Peyer's patch (tissue), 4 donors: ENCODE data around the gene CERS6. TPM values are rescaled to one million over a fixed set of nuclear protein-coding genes. Genes with fewer than 3 reads are reported as not detected.

Experiments used
- DNase-seq, 3 donors: peaks; one replicate each; pipeline ENCODE4 v3.0.0-alpha.2; 2017 to 2019
- H3K27ac ChIP-seq, 4 donors: fragments of 200-600 bp; sonication (generic); one replicate each; pipeline ENCODE4 v1.5.1; 2016 to 2019
- H3K27me3 ChIP-seq, 2 donors: fragments of 200-600 bp; sonication (generic); one replicate each; pipeline ENCODE4 v1.5.1; 2019
- H3K36me3 ChIP-seq, 3 donors: fragments of 200-600 bp; sonication (generic); one replicate each; pipeline ENCODE4 v1.5.1; 2016 to 2019
- H3K4me1 ChIP-seq, 4 donors: fragments of 200-600 bp; sonication (generic); one replicate each; pipeline ENCODE4 v1.5.1; 2016 to 2019
- H3K4me3 ChIP-seq, 4 donors: fragments of 200-600 bp; sonication (generic); 1 replicate in 3 of 4; 2 replicates in 1 of 4; pipeline ENCODE4 v1.5.1; 2016 to 2019; ENCODE audit warnings: mild to moderate bottlenecking in 1 of 4
- H3K9me3 ChIP-seq, 4 donors: fragments of 200-600 bp; sonication (generic); one replicate each; pipeline ENCODE4 v1.5.1; 2016 to 2019; ENCODE audit warnings: mild to moderate bottlenecking in 1 of 4
- CTCF ChIP-seq, 6 experiments: fragments of 450-650 bp in 4 of 6; fragments of 200-600 bp in 2 of 6; sonication (generic) in 1 of 6; IDR thresholded peaks; one replicate each; pipeline ENCODE4 v1.5.1; 2017 to 2019; ENCODE audit warnings: antibody characterized with exemption in 6 of 6, mild to moderate bottlenecking in 3 of 6, moderate library complexity in 1 of 6
- POLR2A ChIP-seq, 2 donors: fragments of 450-650 bp; IDR thresholded peaks; one replicate each; pipeline ENCODE4 v1.5.1; 2017; ENCODE audit warnings: antibody characterized with exemption in 2 of 2, mild to moderate bottlenecking in 2 of 2, moderate library complexity in 2 of 2
- total RNA-seq, 4 donors: library from RNA; depleted of rRNA; stranded (reverse); fragments of >200 nt; gene quantifications; one replicate each; pipeline ENCODE4 v1.1.0, GENCODE V29; 2016

Gene CERS6
- total RNA-seq, 4 donors from 2014 or later, result 28.1 to 110 (median 96.7) TPM

DNA sequence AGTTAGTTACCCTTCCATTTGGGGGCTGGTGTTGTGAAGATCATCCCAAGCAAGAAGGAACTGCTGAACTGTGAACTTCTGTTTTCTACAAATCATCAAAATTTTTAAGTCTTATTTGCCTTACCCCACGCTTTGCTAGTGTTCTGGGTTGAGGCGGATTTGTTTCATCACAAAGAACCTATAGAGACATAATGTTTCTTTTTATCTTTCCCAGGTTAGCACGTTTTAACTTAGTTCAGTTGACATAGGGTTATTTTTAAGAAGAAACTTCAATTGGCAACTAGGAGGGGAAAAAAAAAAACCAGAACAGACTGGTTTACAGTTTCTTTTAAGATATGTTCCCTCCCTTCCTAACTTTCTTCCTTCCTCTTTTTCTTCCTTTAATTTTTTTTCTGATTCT lies 31.1 kb upstream of the CERS6 start:
- no peaks in the 10 kb centered on the region for H3K4me1 ChIP-seq
- H3K9me3 ChIP-seq, result no peaks in the 10 kb centered on the region
- H3K27ac ChIP-seq, result no peak overlapping the region
- TF ChIP-seq CTCF (IDR thresholded peaks at IDR 0.05), result no peak
- no peak for TF ChIP-seq POLR2A (IDR thresholded peaks at IDR 0.05)
- no peaks in the 10 kb centered on the region for H3K27me3 ChIP-seq
- H3K4me3 ChIP-seq, result no peak overlapping the region
- DNase-seq, result no peak
- no peaks in the 10 kb centered on the region for H3K36me3 ChIP-seq

DNA sequence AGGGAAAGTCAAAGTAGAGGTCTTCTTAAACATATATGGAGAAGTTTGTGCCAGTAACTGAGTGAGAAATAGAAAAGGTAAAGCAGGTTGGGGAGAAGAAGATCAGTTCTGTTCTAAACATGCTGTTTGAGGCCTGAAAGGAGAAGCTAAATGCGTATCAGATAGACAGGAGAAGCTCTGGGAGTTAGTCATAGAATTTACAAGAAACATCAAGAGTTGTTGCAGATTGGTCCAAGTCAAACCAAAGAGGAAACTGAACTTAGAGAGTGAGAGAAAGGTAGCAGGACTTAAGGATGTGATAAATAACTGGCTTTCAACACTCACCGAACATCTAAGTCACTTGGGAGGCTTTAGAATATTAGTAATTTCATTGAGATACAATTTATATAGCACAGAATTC lies 29.2 kb upstream of the CERS6 start:
- no peak for DNase-seq
- no peaks in the 10 kb centered on the region for H3K27me3 ChIP-seq
- no peak overlapping the region for H3K27ac ChIP-seq
- no peak overlapping the region for H3K4me3 ChIP-seq
- TF ChIP-seq CTCF (IDR thresholded peaks at IDR 0.05) (no peak), POLR2A (IDR thresholded peaks at IDR 0.05) (no peak)
- no peaks in the 10 kb centered on the region for H3K9me3 ChIP-seq
- no peaks in the 10 kb centered on the region for H3K36me3 ChIP-seq
- no peaks in the 10 kb centered on the region for H3K4me1 ChIP-seq

- DNase-seq, result no peak
- no peaks in the 10 kb centered on the region for H3K4me1 ChIP-seq
- TF ChIP-seq POLR2A (IDR thresholded peaks at IDR 0.05) (no peak), CTCF (IDR thresholded peaks at IDR 0.05) (no peak)
- no peaks in the 10 kb centered on the region for H3K9me3 ChIP-seq
- no peak overlapping the region for H3K4me3 ChIP-seq
- H3K36me3 ChIP-seq, result no peaks in the 10 kb centered on the region
- no peaks in the 10 kb centered on the region for H3K27me3 ChIP-seq
- no peak overlapping the region for H3K27ac ChIP-seq
Observed at GRCh38 chr2:168427451-168427850, 28.6 kb upstream of the CERS6 start.

DNA sequence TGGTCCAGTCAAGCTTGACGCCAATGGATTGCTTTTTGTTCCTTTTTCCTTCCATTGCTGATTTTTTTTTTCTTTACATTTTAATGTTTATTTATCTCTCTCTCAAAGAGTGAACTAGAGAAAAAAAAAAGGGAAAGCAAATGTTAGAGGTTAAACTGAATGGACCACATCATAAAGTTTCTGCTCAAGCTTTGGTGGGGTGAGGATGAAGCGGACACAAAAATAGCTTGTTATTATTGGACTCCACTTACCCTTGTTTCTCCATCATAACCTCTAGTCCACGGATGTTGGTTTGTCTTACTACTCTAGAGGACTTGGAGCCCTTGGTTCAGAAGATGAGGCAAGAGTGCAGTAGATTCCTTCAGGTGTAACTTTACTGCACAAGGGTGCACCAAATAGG lies 27.6 kb upstream of the CERS6 start:
- Histone ChIP-seq H3K9me3 (no peaks in the 10 kb centered on the region), H3K4me1 (no peaks in the 10 kb centered on the region), H3K4me3 (no peak overlapping the region), H3K27ac (no peak overlapping the region), H3K27me3 (no peaks in the 10 kb centered on the region), H3K36me3 (no peaks in the 10 kb centered on the region)
- no peak for DNase-seq
- TF ChIP-seq POLR2A (IDR thresholded peaks at IDR 0.05) (no peak), CTCF (IDR thresholded peaks at IDR 0.05) (no peak)

DNA sequence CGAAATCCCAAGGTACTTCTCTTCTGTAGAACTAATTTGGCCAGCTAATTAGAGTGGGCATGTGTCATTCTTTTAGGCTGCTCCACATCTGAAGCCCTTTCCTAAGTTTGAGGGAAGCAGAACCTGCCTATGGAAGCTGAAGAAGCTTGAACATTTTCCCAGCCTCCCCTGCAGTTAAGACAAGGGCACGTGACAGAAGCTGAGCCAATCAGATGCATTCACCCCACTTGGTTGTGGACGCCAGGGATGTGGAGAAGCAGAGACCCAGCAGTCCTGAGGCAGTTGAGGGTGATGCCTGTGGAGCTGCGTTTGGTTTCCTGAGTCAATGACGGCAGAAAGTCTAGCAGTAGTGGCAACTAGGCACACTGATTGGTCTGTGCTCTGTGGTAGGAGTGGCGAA lies 26.1 kb upstream of the CERS6 start:
- Histone ChIP-seq H3K4me1 (no peaks in the 10 kb centered on the region), H3K27me3 (no peaks in the 10 kb centered on the region), H3K36me3 (no peaks in the 10 kb centered on the region), H3K9me3 (no peaks in the 10 kb centered on the region), H3K4me3 (no peak overlapping the region), H3K27ac (no peak overlapping the region)
- TF ChIP-seq POLR2A (IDR thresholded peaks at IDR 0.05) (no peak), CTCF (IDR thresholded peaks at IDR 0.05) (no peak)
- DNase-seq, result no peak

- H3K36me3 ChIP-seq, result no peaks in the 10 kb centered on the region
- H3K9me3 ChIP-seq, result no peaks in the 10 kb centered on the region
- TF ChIP-seq CTCF (IDR thresholded peaks at IDR 0.05), result no peak
- TF ChIP-seq POLR2A (IDR thresholded peaks at IDR 0.05), result no peak
- no peak overlapping the region for H3K27ac ChIP-seq
- H3K27me3 ChIP-seq, result no peaks in the 10 kb centered on the region
- H3K4me3 ChIP-seq, result no peak overlapping the region
- H3K4me1 ChIP-seq, result no peaks in the 10 kb centered on the region
- no peak for DNase-seq
Observed at GRCh38 chr2:168430431-168430830, 25.6 kb upstream of the CERS6 start.
